Femur (tissue), 1 donor: Measurements from ENCODE around the gene GDA.
"Not testable (repeated sequence)": the region's sequence is repeated elsewhere in the genome, so short reads cannot be mapped to it uniquely, and the experiment has no call there.

Experiments
- DNase-seq: peaks from one replicate; pipeline ENCODE4 v3.0.0-alpha.2; 2017

GDA gene

GRCh38 chr9:72210522-72210921 lies 61.3 kb downstream of the GDA start:
- no peak for DNase-seq

GRCh38 chr9:72211047-72211446 lies 61.8 kb downstream of the GDA start:
- no peak for DNase-seq

GRCh38 chr9:72213906-72214305 lies 64.7 kb downstream of the GDA start:
- DNase-seq = no peak

- no peak for DNase-seq
Observed at GRCh38 chr9:72217306-72217842, 68.1 kb downstream of the GDA start.

- DNase-seq = no peak
Observed at GRCh38 chr9:72220589-72220988, 71.3 kb downstream of the GDA start.

GRCh38 chr9:72226146-72226812 lies 77.0 kb downstream of the GDA start:
- DNase-seq = no peak

- no peak for DNase-seq
Observed at GRCh38 chr9:72228282-72228681, 79.0 kb downstream of the GDA start.

DNA sequence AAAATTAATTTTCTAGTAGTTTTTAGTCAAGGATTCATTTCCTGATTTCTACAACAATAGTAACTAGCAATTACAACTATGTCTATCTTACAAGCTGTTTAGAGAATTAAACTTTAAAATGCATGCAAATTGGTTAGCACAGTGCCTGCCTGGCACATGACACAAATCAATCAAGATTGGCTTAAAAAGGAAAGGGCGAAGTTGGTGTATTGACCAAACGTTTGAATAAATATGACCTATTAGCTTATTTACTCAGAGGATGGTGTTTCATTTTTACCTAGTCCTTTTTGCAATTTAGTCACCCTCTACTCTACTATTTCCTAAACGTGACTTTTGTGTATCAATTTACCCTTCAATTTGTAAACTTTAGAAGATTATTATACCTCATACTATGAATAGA lies 83.5 kb downstream of the GDA start:
- no peak for DNase-seq

- no peak for DNase-seq
Observed at GRCh38 chr9:72247549-72247948, 98.3 kb downstream of the GDA start.

GRCh38 chr9:72251589-72251988 lies 102.3 kb downstream of the GDA start:
- no peak for DNase-seq

- no peak for DNase-seq
Observed at GRCh38 chr9:72254901-72255545, 105.8 kb downstream of the GDA start.

- no peak for DNase-seq
Observed at GRCh38 chr9:72255569-72255968, 106.3 kb downstream of the GDA start.

DNA sequence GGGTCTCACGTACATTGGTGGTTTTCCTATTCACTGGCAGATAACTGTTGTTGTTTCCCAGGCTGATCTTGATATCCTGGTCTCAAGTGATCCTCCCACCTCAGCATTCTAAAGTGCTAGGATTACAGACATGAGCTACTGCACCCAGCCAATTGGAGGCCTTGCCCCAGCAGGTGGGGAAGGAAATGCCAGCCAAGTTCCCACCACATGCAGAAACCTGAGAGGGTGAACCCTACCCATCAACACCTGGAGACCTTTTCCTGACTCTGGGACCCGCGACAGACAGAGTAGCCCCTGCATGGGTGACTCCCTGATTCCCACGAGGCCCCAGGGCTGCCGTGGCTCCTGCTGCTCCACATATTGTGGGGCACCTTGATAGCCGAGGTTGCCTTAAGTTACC lies 107.7 kb downstream of the GDA start:
- no peak for DNase-seq

- no peak for DNase-seq
Observed at GRCh38 chr9:72257814-72258213, 108.6 kb downstream of the GDA start.

DNA sequence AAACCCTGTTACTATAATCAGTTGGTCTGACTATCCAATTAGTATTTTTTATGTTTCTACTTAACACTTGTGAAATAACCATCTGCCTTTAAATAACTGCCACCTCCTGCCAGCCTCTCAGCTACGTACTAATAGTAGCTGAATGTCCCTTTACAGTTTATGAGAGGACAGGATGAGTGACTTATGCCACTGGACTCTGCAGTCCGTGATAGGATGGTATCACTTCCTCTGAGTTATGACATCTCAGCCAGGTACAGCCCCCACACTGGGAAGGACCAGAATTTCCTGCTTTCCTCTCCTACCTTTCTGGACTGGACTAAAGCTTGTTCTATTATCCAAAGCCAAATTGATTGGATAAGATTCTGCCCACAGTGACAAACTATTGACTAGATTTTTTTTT lies 112.8 kb downstream of the GDA start:
- DNase-seq = no peak

GRCh38 chr9:72263572-72263971 lies 114.3 kb downstream of the GDA start:
- no peak for DNase-seq

GRCh38 chr9:72268961-72269360 lies 119.7 kb downstream of the GDA start:
- DNase-seq = no peak

GRCh38 chr9:72270359-72270758 lies 121.1 kb downstream of the GDA start:
- not testable (repeated sequence) for DNase-seq

- DNase-seq = peak; percentile 35
Observed at GRCh38 chr9:72271613-72272478, 122.6 kb downstream of the GDA start.

DNA sequence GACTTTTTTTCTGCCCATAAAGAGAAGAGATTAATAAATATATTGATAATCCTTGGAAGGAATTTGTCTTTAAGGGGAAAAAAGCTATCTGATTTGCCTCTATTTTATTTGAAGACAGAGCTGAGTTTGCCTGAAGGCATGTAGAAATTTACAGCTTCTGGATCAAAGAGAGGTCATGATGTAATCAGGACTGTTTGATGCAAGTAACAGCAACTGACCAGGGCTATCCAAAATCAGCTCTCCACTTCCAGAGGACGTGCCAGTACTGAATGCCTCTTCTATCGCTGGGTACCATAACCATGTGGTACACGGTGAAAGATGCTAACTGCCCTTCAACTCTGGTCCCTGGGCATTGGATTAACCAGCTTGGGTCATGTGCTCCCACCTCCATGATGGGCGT lies 125.2 kb downstream of the GDA start:
- DNase-seq = no peak

GRCh38 chr9:72274916-72275315 lies 125.7 kb downstream of the GDA start:
- DNase-seq = no peak

DNA sequence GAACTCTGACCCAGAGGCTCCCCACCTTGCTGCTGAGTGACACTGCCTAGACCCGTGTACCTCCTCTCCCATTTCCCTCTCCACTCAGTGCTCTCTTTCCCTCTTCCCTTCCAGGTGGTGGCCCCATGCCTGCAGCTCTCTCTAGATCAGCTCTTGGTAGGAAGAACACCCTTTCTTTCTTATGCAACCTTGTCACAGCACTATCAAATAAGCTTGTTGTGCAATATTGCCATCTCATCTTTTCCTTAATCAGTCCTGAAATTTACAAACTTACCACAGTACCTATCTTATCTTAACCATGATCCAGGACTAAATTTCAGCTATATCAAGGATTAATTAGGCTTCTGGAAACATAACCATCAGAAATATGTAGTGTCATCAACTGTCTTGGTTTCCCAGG lies 127.2 kb downstream of the GDA start:
- DNase-seq = no peak

DNA sequence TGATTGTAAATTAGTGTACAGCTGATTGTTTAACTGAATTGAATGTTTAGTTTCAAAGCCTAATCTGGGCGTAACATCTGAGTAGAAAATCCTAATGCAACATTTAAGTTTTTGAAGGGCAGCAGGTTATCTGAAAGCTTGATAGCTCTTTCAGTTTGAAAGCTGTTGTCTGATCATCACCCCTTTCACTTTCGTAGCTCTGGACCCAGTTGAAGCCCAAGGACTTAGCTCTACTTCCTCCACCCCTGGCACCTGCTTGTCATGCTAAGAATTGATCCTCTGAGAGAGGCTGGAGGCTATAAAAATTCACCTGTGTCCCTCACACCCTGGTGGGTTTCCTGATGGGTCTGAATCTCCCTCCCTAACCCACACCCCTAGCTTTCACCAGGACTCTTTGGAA lies 129.7 kb downstream of the GDA start:
- DNase-seq = no peak
